GM12865 (cell line): Measurements from ENCODE around the gene MLST8.
A peak's percentile ranks its signal among the peaks of the same experiment; 100 is the strongest.

Experiments used
- DNase-seq: peaks from one replicate; pipeline ENCODE4 v3.0.0; 2010; ENCODE audit warnings: low read depth
- H3K4me3 ChIP-seq: 2 replicates; pipeline ENCODE4 v1.5.1; 2011; ENCODE audit warnings: mild to moderate bottlenecking, low read depth, low read length, control low read depth
- CTCF ChIP-seq: IDR thresholded peaks from 2 replicates; pipeline ENCODE4 v1.5.1; 2011; ENCODE audit warnings: low read length, control low read depth, low read depth, inconsistent platforms; ENCODE audit not compliant: insufficient read depth; ENCODE audit errors: missing control alignments

Gene MLST8, protein sequence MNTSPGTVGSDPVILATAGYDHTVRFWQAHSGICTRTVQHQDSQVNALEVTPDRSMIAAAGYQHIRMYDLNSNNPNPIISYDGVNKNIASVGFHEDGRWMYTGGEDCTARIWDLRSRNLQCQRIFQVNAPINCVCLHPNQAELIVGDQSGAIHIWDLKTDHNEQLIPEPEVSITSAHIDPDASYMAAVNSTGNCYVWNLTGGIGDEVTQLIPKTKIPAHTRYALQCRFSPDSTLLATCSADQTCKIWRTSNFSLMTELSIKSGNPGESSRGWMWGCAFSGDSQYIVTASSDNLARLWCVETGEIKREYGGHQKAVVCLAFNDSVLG

DNA sequence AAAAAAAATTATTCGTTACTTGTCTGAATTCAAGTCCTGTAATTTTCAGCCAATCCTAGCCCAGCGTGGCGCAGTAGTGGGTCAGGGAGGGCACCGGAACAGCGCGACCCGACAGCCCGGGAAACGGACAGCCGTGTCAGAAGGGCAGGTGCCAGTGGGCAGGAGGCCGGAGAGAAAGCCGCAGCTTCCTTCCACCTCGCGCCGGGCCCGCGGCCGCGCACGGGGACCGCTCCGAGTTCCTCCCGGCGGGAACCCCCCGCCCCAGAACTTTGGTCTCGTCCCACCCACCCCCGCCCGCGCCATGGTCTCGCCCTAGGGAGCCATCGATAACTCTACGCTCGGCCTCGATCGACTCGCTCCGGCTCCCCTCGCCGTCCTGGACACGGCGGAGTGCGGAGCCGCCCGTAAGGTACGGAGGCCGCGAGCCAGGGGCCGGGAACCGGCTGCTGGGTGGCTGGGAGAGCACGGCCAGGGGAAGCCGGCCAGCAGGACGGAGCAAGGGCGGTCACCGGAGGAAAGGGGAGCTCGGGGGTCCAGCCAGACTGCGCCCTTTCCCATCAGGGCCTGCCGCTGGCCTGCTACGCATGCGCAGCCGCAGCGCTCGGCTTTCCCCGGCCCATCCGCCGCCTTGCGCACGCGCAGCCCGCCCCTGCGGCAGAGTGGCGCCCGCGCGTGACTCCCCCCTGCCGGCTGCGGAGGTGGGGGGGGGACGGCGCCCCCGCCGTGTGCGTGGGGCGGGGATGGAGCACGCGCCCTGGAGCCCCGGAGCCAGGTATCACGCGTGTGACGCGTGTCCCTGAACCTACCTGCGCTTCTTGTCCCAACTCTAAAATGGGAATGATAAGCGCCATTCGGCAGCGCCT lies at the start of gene MLST8:
Gene MLST8, plus strand, starts transcription at position 351 of the 863 bp plus-strand sequence. CDS start 632 bp downstream, outside the sequence.
- peak; percentile 31 for TF ChIP-seq CTCF
- H3K4me3 ChIP-seq: peak within 1 kb of the TSS; percentile 57
- DNase-seq: peak; percentile 94

- no peak for TF ChIP-seq CTCF
- DNase-seq: peak; percentile 44
- H3K4me3 ChIP-seq: peak overlapping the region; percentile 81
Measured at GRCh38 chr16:2155977-2156848, 49.0 kb upstream of the MLST8 start.

DNA sequence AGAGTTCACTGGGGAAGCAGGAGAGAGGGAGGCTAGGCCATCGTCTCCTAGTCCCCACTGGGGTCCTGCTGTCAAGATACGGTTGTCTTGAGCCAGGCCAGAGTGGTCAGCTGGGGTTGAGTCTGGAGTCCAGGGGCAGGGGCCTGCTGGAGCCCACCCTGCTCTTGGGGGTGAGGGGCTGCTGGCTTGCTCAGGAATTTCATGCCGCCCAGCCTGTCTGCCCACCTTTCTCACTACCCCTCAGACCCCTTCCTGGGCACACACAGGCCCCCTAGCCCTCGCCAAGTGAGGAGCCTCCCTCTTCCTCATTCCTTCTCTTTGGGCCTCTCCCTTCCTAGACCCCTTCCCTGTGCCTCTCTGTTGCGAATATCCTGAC lies 48.4 kb upstream of the MLST8 start:
- no peak for DNase-seq
- peak overlapping the region; percentile 81 for H3K4me3 ChIP-seq
- no peak for TF ChIP-seq CTCF

DNA sequence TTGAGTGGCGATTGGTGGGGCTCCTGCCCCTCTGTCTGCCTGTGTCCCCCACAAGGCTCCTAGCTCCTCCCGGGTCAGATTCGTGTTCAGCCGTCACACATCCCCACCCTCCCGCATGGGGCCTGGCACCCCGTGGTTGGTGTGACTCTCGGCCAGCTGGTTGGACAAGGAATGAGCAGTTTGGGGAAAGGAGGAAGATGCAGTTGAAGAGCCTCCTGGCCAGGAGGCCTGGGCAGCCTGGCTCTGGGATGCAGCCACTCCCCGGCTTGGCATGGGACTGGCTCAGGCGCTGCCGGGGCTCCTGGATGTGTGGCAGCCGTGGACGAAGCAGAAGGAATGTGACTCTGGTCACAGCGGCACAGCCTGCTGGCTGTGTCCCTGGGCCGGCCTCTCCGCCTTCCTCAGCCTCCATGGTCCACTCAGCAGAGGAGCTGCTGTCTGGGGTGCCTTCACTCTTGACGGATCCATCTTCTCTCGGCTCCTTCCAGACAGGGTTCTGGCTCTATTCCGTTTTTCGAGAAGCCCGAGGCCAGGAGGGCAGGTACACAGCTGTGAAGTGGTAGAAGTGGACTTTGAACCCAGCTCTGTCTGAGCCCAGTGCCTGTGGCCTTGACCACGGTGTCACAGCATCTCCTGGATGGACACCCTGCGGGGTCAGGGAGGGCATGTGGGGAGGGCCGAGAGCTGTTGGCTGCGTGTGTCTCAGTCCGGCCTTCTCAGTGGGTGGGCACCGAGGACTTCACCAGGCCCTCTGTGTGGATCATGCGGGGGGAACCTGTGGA lies 47.6 kb upstream of the MLST8 start:
- no peak for TF ChIP-seq CTCF
- H3K4me3 ChIP-seq: no peak overlapping the region; the same call in 1 of the 2 replicates
- DNase-seq: no peak

DNA sequence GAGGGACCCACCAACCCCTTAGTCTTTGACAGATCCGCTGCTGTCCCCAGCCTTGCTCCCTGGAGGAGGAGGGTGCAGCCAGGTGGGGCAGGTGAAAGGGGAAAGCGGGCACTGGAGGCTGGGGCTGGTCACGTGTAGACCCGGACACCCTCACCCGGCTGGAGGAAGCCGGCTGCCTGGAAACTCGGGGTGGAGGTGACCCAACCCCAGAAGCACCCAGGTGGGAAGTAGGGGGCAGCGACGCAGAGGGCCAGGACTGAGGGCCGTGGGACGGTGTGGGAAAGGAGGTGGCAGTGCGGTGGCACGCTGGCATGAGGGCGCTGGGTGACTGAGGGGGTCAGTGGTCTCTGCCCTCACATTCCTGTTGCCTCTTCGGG lies 47.0 kb upstream of the MLST8 start:
- H3K4me3 ChIP-seq: no peak overlapping the region
- TF ChIP-seq CTCF: no peak
- DNase-seq: no peak
